Stimulated activated memory B cell treated with anti-CD40 and anti-IgM and Interleukin-4, amounts not matched to agents 10 μg/mL and 1 μg/mL and 100 μg/mL, for 72 hours (primary cell): ENCODE measurements around the gene MRPL28.
"Not testable (repeated sequence)": the region's sequence is repeated elsewhere in the genome, so short reads cannot be mapped to it uniquely, and the experiment has no call there.

ENCODE experiments used
- ATAC-seq: fragments of 150-1000 bp; cut with Tn5 transposase; 2 replicates; pipeline ENCODE4 v1.10.0; 2021
- H3K27ac Mint-ChIP-seq: one replicate; pipeline ENCODE4 v1.8.0; 2022; ENCODE audit warnings: mild to moderate bottlenecking, mixed read lengths
- H3K27me3 Mint-ChIP-seq: one replicate; pipeline ENCODE4 v1.8.0; 2022; ENCODE audit warnings: mixed read lengths
- H3K36me3 Mint-ChIP-seq: one replicate; pipeline ENCODE4 v1.8.0; 2022; ENCODE audit warnings: mixed read lengths
- H3K4me1 Mint-ChIP-seq: one replicate; pipeline ENCODE4 v1.8.0; 2022; ENCODE audit warnings: mixed read lengths
- H3K4me3 Mint-ChIP-seq: one replicate; pipeline ENCODE4 v1.8.0; 2022; ENCODE audit warnings: mild to moderate bottlenecking, moderate library complexity, mixed read lengths
- H3K9me3 Mint-ChIP-seq: one replicate; pipeline ENCODE4 v1.8.0; 2022; ENCODE audit warnings: mixed read lengths

Gene MRPL28

DNA sequence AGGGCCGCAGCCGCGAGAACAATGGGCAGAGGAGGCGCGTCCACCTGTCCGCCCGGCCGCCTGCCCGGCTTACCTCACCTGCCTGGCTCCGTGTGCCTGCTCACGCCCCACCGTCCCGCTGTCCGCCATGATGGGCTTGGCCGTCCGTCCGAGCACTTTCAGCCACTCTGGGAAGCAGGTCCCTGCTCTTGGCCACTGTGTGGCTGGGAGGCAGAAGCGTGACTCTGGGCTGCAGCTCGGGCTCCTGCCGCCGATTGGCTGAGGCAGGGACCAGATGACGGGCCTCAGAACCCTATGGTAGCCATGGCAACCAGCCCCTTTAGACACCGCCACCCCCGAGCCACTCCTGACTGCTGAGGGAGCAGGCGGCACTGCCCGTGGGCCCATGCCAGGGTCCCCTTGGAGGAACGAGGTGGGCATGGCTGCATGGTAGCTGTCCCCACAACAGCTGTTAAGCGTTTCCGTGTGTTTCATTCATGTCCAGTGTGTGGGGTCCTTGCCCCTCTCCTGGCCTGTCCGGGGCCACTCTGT, 8.9 kb downstream of the MRPL28 start:
- Mint-ChIP-seq H3K27me3 (peaks cover 36% of the 10 kb centered on the region), H3K4me3 (no peak overlapping the region), H3K4me1 (peaks cover 9% of the 10 kb centered on the region), H3K36me3 (peaks cover under 1% of the 10 kb centered on the region), H3K27ac (no peak overlapping the region), H3K9me3 (no peaks in the 10 kb centered on the region)
- ATAC-seq: no peak

DNA sequence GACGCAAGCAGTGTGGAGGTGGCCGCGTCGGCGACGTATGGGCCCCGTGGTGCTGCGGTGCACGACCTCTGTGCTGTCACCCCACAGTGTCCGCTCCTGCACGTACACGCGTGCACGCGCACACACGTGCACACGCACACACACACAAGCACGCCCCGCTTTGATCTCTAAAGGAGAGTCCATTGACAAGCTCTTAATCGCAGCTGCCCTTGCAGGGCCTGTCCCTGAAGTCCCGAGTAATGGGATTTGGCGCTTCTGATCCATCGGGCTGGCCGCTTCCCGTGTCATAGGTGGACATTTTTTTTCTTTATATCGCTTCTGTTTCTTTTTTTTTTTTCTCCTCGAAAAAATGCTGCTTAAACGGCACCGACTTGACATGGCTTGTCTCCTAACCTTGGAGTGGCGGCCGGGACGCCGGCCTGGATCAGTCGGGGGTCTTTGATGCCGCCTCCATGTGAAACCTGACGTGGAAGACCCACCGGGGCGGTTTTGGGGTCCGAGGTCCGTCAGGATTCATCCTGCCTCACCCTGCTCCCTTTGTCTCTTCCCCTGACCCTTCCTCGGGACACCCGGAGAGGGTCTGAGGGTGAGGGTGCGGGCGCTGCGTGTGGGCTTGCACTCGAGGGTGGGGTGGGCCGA, 9.5 kb downstream of the MRPL28 start:
- H3K27ac Mint-ChIP-seq: no peak overlapping the region
- no peak for ATAC-seq

DNA sequence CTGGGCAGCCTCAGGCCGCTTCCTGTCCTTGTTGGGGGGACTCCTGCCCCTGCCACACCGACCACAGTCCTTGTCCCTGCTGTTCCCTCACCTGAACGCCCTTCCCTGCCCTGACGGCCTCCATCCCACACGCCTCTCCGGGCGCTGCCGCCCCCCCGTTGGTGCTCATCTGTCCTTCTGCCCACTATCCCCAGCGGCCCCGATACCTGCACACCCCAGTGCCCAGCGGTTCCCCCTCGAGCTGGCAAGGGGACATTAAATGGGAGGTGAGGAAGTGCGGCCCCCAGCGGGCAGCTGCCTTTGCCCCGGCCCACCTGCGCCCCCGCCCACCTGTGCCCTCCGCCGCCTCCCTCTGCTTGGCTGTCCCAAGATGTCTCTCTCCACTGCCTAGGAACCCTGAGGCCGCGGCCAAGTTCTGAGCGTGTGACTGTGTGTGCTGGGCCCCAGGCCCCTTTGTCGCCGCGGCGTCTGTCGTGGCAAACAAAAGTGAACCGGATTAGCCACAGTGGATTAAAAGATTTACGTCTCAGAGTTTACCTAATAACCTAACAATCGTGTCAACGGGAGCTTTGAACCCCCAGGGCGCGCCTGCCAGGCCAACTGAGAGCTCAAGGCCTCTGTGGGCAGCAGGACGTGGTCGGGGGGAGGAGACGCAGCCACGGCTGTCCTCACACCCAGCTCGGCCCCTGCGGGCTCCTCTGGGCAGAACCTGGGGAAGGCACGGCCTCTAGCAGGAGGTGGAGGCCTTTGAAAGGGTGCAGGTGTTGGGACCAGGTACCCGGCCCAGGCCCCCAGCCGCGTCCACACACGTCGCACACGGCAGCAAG, 10.3 kb downstream of the MRPL28 start:
- H3K4me3 Mint-ChIP-seq: no peak overlapping the region
- H3K27me3 Mint-ChIP-seq: peaks cover 36% of the 10 kb centered on the region
- no peak for ATAC-seq
- no peaks in the 10 kb centered on the region for H3K9me3 Mint-ChIP-seq
- H3K4me1 Mint-ChIP-seq: peaks cover 9% of the 10 kb centered on the region
- no peaks in the 10 kb centered on the region for H3K36me3 Mint-ChIP-seq
- no peak overlapping the region for H3K27ac Mint-ChIP-seq

More for the DNA sequence above, 9.5 kb downstream of the MRPL28 start:
- H3K4me3 Mint-ChIP-seq: no peak overlapping the region
- no peaks in the 10 kb centered on the region for H3K9me3 Mint-ChIP-seq
- peaks cover 9% of the 10 kb centered on the region for H3K4me1 Mint-ChIP-seq
- no peaks in the 10 kb centered on the region for H3K36me3 Mint-ChIP-seq
- peaks cover 36% of the 10 kb centered on the region for H3K27me3 Mint-ChIP-seq

DNA sequence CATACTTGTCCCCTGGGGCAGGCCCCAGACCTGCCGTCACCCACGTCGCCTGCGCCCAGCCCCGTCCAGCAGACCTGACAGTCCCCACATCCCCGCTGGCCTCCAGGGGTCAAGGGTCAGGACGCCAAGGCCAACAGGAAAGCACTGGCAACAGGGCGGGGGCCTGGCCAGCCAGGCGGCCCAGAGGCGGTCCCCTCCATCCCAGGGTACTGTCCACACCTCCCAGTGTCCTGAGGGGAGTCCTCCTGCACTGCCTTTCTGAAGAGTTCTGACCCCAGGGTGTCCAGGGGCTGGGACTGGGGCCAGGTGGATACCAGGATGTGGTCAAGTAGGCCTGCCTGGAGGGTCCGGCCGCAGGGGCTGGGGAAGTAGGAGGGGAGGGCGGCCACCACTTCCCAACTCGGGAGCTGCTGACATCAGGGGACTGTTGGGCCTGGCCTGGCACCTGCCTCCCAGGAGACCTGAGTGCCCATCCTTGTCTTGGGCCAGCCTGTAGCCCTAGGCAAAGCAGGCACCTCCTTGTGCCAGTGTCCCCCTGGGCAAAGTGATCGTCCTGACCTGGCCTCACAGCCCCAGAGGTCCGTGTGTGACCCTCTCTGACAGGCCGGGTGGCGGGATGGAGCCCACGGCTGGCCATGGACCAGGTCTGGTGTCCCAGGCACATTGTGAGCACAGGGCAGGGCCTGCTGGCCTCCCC, 11.1 kb downstream of the MRPL28 start:
- ATAC-seq: no peak
- Mint-ChIP-seq H3K4me1 (peaks cover 9% of the 10 kb centered on the region), H3K27ac (no peak overlapping the region), H3K27me3 (peaks cover 31% of the 10 kb centered on the region), H3K9me3 (no peaks in the 10 kb centered on the region), H3K36me3 (no peaks in the 10 kb centered on the region), H3K4me3 (no peak overlapping the region)

DNA sequence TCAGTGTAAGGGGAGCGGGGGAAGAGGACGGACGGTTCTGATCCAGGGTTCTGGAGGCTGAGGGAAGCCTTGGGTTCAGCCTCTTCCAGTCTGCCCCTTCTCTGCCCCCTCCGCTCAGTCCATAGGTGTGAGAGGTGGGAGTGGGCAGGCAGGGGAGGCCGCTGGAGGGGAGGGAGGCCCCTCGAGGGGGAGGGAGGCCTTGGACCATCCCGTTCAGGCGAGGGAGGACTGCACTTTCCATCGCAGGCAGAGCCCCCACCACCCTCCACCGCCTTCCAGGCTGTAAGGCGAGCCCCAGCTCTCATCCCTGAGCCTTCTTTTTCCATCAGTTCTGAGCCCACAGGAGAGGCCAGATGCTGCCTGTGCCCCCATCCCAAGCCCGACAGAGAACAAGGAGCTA, 13.6 kb downstream of the MRPL28 start:
- Mint-ChIP-seq H3K27me3 (peaks cover 9% of the 10 kb centered on the region), H3K4me3 (no peak overlapping the region), H3K36me3 (no peaks in the 10 kb centered on the region), H3K4me1 (peaks cover under 1% of the 10 kb centered on the region), H3K27ac (no peak overlapping the region), H3K9me3 (no peaks in the 10 kb centered on the region)
- no peak for ATAC-seq

DNA sequence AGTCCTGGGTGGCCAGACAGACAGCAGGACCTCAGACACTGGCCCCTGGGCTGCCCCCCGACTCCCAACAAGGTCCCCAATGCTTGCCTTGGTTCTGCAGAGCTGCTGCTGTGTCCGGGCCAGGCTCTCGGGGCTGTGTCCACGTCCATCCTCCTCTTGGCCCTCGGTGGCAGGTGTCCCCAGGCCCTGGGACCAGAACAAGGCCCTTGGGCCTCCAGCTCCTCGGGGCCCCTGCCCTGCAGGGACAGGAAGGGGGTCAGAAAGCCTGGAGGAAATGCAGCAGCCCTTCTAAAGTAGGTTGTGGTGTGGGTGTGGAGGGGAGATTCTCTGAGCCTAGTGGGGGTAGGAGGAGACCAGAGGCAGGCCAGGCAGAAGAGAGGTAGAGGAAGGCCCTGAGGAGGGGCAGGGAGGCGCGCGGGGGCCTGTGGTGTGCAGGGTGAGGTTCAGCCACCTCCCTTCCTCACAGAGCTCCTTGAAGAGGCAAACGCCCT, 15.3 kb downstream of the MRPL28 start:
- Mint-ChIP-seq H3K9me3 (no peaks in the 10 kb centered on the region), H3K27me3 (peaks cover 2% of the 10 kb centered on the region), H3K4me1 (peaks cover 6% of the 10 kb centered on the region), H3K4me3 (no peak overlapping the region), H3K27ac (no peak overlapping the region), H3K36me3 (no peaks in the 10 kb centered on the region)
- no peak for ATAC-seq

DNA sequence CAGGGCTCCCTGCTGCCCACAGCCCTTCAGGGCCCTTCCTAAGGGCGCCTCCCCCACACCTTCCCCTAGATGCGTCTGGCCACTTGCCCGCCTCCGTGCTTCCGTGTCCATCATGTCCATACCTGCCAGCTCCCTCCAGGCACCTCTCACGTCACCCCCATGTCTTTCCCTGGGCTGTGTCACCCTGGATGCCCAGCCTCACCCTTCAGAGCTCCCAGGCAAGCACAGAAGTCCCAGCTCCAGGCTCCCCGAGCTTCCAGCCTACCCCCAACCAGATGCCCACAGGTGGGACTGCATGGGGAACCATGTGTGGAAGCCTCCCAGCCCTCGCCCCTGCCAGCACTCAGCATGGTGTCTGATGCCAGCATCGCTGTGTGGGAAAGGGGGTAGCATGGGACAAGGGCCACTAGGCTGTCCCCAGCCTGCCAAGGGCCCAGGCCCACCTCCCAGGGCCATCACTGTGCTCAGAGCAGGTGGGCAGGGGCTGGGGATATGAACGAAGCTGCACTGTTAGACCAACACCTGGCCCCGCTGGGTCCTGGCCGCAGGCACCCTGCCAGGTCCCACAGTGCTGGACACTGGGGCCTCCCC, 16.0 kb downstream of the MRPL28 start:
- no peaks in the 10 kb centered on the region for H3K27me3 Mint-ChIP-seq
- peak overlapping the region; percentile 27 for H3K4me3 Mint-ChIP-seq
- no peak overlapping the region for H3K27ac Mint-ChIP-seq

DNA sequence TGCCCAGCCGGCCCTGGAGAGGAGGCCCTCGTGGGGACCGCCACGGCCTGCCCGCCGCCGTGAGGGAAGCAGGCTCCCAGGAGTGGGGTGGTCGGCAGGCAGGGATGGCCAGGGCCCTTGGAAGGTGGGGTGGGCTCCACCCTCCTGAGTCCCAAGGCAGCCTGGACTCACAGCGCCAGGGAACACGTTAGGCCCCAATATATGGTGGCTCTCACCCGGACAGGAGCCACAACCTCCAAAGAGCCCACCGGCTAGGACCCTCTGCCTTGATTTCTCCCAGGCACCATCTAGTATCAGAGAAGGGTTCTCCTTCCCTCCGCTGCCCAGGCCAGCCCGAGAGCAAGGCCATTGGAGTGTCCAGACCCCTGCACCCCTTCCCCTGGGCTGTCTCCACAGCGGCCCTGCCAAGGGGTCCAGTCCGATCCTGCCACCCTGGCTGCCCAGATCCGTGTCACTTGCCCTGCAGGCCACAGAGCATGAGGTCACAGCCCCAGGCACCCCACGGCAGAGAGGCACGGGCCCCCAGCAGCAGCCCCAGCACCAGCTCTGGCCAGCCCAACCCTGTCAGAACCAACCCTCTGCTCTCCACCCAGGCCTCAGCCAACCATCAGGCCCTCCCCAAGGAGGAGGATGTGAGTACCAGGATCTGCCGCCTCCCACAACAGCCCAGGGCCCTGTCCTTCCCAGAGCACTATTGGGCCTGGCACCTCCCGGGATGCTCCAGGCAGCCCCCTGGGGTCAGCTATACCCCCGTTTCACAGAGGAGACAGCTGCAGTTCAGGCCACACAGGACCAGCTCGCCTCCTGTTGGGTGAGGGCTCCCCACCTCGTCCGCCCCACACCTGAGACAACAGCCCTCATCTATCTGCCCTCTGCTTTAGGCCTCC, 16.7 kb downstream of the MRPL28 start:
- no peak for ATAC-seq
- peak overlapping the region; percentile 27 for H3K4me3 Mint-ChIP-seq
- no peak overlapping the region for H3K27ac Mint-ChIP-seq
- H3K27me3 Mint-ChIP-seq: no peaks in the 10 kb centered on the region
- no peaks in the 10 kb centered on the region for H3K36me3 Mint-ChIP-seq
- H3K9me3 Mint-ChIP-seq: no peaks in the 10 kb centered on the region
- H3K4me1 Mint-ChIP-seq: peaks cover 17% of the 10 kb centered on the region

More for the DNA sequence above, 16.0 kb downstream of the MRPL28 start:
- Mint-ChIP-seq H3K4me1 (peaks cover 10% of the 10 kb centered on the region), H3K36me3 (no peaks in the 10 kb centered on the region), H3K9me3 (no peaks in the 10 kb centered on the region)
- no peak for ATAC-seq

DNA sequence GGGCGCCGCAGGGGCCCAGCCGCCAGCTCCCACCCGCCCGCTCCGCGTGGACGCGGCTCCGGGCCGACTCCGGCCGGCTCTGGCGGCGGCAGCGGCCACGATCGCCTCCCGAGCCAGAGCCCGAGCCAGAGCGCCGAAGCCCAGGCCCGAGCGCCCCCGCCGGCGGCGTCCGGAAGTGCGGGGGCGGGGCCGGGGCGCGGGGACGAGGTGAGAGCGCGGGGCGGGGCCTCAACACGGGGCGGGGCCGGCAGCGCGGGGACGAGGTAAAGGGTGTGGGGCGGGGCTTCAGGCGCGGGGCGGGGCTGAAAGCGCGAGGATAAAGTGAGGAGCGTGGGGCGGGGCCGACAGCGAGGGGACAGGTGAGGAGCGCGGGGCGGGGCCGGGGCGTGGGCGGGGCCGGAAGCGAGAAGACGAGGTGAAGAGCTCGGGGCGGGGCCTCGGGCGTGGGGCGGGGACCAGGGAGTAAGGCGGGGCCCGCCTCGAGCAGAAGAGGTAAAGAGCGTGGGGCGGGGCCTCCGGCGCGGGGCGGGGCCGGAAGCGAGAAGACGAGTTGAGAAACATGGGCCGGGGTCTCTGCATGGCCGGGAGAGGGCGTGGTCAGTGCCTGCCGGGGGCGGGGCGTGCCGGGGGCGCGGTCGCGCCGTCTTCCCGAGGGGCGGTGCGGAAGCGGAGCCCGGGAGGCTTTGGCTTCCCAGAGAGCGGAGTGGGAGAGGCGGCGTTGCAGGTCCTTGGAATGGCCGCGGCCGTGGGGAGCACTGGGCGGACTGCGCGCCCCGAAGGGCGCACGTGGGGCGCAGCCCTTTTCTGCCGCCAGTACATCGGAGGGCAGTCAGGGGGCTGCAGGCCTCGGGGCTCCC, 17.6 kb downstream of the MRPL28 start, which contains the start of gene AXIN1:
Gene AXIN1, minus strand, starts transcription at position 177 of the 857 bp plus-strand sequence. CDS start 5,698 bp downstream, outside the sequence.
- Mint-ChIP-seq H3K27ac (peak within 1 kb of the TSS; percentile 44), H3K4me1 (peaks cover 26% of the 10 kb centered on the region), H3K4me3 (peak within 1 kb of the TSS; percentile 79), H3K36me3 (peaks cover under 1% of the 10 kb centered on the region), H3K27me3 (no peaks in the 10 kb centered on the region), H3K9me3 (no peaks in the 10 kb centered on the region)
- ATAC-seq: peak; percentile 89

DNA sequence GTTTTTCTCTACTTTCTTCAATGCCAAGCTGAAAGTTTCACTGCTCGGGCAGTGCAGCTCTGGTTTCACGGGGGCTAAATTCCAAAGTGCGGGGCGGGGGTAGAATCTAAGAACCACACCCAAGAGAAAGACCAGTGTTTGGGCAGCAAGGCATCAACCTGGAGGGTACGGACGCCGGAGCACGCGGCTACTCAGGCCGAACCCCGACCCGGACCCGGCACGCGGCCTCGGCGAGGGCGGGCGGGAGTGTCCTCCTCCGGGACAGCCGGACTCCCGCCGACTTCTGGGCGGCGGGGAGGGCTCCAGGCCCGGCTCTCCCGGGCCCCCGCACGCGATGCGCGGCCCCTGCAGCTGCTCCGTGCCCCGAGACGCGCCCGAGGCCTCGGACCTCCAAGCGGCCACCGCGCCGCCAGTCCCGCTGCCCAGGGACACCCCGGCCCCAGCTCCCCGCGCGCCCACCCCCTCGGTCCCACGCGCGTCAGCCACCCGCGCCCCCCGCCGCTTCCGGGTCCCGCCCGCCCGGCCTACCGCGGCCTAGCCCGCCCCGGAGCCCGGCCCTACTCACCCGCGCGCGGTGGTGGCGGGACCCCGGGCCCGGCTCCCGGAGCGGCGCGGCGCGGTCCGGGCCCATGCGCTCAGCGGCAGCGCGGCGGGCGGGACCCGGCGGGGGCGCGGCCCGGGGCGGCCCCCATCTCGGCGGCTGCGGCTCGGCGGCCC, 18.4 kb downstream of the MRPL28 start:
- Mint-ChIP-seq H3K9me3 (no peaks in the 10 kb centered on the region), H3K36me3 (peaks cover 8% of the 10 kb centered on the region), H3K27me3 (no peaks in the 10 kb centered on the region), H3K27ac (peak overlapping the region; percentile 44), H3K4me3 (peak overlapping the region; percentile 79), H3K4me1 (peaks cover 34% of the 10 kb centered on the region)
- peak; percentile 48 for ATAC-seq

DNA sequence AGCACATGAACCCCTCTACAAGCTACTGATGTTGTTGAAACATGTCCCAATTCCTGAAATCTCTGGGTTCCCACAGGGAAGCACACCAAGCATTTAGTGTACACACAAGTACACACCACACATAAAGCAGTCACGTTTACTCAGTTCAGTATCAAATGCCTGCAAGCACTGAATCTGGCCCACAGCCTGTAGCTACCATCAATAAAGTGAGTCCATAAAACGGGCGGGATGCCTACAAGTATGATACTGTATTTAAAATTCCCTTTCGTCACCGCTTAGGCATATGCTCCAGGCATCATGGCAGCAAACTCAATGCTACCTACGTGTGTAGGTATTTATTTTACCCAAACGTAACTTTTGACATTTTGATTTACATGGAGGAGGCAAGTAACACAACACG, 20.1 kb downstream of the MRPL28 start:
- Mint-ChIP-seq H3K4me3 (no peak overlapping the region), H3K27ac (no peak overlapping the region), H3K4me1 (peaks cover 44% of the 10 kb centered on the region), H3K36me3 (peaks cover 26% of the 10 kb centered on the region), H3K9me3 (no peaks in the 10 kb centered on the region), H3K27me3 (no peaks in the 10 kb centered on the region)
- ATAC-seq: no peak

DNA sequence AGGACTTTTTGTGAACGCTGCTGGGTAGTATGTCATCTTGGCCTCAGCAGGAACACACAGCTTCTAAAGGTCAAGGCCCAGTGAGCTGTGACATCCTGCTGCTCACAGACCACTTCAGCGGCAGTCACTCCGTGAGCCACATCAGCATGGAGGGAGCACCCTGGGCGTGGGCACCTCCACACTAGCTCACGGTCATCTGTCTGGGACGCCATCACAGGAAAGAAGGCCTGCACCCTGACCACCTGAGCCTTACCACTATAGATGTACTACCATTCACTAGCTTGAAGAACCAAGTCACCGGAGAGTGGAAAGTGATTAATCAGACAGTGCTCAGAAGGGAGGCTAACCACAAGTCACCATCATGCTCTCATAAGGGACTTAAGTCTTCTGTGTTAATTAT, 21.1 kb downstream of the MRPL28 start:
- H3K4me3 Mint-ChIP-seq: peak overlapping the region; percentile 51
- H3K4me1 Mint-ChIP-seq: peaks cover 50% of the 10 kb centered on the region
- H3K27ac Mint-ChIP-seq: peak overlapping the region; percentile 82
- ATAC-seq: peak; percentile 48
- H3K9me3 Mint-ChIP-seq: no peaks in the 10 kb centered on the region
- H3K27me3 Mint-ChIP-seq: no peaks in the 10 kb centered on the region
- peaks cover 34% of the 10 kb centered on the region for H3K36me3 Mint-ChIP-seq

DNA sequence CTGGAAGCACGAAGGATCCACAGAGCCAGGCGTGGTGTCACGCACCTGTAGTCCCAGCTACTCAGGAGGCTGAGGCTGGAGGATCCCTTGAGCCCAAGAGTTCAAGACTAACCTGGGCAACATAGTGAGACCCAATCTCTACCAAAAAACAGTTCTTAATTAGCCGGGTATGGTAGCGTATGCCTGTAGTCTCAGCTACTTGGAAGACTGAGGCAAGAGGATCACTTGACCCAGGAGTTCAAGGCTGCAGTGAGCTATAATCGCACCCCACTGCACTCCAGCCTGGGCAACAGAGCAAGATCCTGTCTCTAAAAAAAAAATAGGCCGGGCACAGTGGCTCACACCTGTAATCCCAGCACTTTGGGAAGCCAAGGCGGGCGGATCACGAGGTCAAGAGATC, 21.8 kb downstream of the MRPL28 start:
- H3K36me3 Mint-ChIP-seq: peaks cover 40% of the 10 kb centered on the region
- ATAC-seq, H3K27me3 Mint-ChIP-seq, H3K9me3 Mint-ChIP-seq: not testable (repeated sequence)
- peaks cover 50% of the 10 kb centered on the region for H3K4me1 Mint-ChIP-seq
- peak overlapping the region; percentile 82 for H3K27ac Mint-ChIP-seq
- peak overlapping the region; percentile 24 for H3K4me3 Mint-ChIP-seq
